ENCODE data around the gene GPC6.

DNA sequence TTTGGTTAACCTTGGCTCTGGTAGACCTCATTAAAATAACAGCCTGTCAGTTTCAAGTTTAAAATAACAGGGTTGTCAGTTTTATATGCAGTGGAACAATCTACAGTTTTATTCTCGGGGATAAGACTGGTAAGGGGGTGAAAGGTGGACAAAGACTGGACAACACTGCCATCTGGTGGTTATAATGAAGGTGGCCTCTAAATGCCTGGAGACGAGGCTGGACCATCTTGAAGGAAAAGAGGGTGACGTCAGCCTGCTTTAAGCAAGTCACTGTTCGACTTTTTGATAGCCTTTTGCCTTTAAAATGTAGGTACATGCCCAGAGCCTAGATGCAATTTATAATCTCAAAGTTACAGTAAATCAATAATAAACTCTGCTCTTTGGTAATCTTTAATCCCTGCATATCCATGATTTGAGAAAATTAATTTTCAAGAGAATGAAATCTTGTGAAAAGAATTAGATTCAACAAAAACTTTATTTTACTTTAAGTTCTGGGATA, 1135.9 kb downstream of the GPC6 start:
- TF ChIP-seq, protein P1, sequence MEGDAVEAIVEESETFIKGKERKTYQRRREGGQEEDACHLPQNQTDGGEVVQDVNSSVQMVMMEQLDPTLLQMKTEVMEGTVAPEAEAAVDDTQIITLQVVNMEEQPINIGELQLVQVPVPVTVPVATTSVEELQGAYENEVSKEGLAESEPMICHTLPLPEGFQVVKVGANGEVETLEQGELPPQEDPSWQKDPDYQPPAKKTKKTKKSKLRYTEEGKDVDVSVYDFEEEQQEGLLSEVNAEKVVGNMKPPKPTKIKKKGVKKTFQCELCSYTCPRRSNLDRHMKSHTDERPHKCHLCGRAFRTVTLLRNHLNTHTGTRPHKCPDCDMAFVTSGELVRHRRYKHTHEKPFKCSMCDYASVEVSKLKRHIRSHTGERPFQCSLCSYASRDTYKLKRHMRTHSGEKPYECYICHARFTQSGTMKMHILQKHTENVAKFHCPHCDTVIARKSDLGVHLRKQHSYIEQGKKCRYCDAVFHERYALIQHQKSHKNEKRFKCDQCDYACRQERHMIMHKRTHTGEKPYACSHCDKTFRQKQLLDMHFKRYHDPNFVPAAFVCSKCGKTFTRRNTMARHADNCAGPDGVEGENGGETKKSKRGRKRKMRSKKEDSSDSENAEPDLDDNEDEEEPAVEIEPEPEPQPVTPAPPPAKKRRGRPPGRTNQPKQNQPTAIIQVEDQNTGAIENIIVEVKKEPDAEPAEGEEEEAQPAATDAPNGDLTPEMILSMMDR (optimal IDR thresholded peaks at IDR 0.05 in 1 of 3, IDR thresholded peaks at IDR 0.05 in 1 of 3, conservative IDR thresholded peaks at IDR 0.05 in 1 of 3; ENCODE audit: extremely low read depth in 1 of 3, insufficient read depth in 2 of 3, low read length in 3 of 3), result peak; percentile 65 to 91 (median 82)
- TF ChIP-seq EZH2 (IDR thresholded peaks at IDR 0.05; ENCODE audit: low read length), result no peak

Measured in keratinocyte (primary cell).